Measurements from ENCODE around the gene RASSF9. TPM values are rescaled to one million over a fixed set of nuclear protein-coding genes. Genes with fewer than 3 reads are reported as not detected.

Gene RASSF9
- total and polyA plus RNA-seq, 2 experiments from 2014 or later = 0.31 to 0.35 TPM

- ATAC-seq = no peak
- Histone ChIP-seq H3K27ac (ENCODE audit: low read depth) (no peak overlapping the region), H3K4me1 (ENCODE audit: insufficient read depth) (no peaks in the 10 kb centered on the region; the same call in 1 of the 2 replicates), H2AFZ (no peak overlapping the region), H3K4me2 (no peak overlapping the region), H3K36me3 (ENCODE audit: insufficient read depth) (no peaks in the 10 kb centered on the region), H4K20me1 (replicated peaks; ENCODE audit: insufficient read depth) (no peaks in the 10 kb centered on the region), H3F3A (replicated peaks; ENCODE audit: low read depth) (no peaks in the 10 kb centered on the region), H3K79me2 (replicated peaks; ENCODE audit: insufficient read depth) (no peaks in the 10 kb centered on the region), H3K9me2 (ENCODE audit: insufficient read depth) (no peaks in the 10 kb centered on the region), H3K27me3 (ENCODE audit: insufficient read depth) (no peaks in the 10 kb centered on the region), H3K4me3 (no peak overlapping the region)
- Mint-ChIP-seq H3K27ac (no peak overlapping the region; the same call in 1 of the 2 replicates), H3K4me3 (no peak overlapping the region), H3K36me3 (ENCODE audit: low read depth) (no peaks in the 10 kb centered on the region), H3K4me1 (peaks cover 8% of the 10 kb centered on the region), H3K27me3 (ENCODE audit: insufficient read depth, low read depth, poor library complexity) (no peaks in the 10 kb centered on the region), H3K9me3 (no peaks in the 10 kb centered on the region)
- no peak for DNase-seq (ENCODE audit: low spot score)
- TF ChIP-seq JUNB (IDR thresholded peaks at IDR 0.05; ENCODE audit: unreplicated experiment) = no peak
- no peak for TF ChIP-seq STAT1 (IDR thresholded peaks at IDR 0.05; ENCODE audit: unreplicated experiment)
- TF ChIP-seq CTCF (conservative IDR thresholded peaks at IDR 0.05; ENCODE audit: low read depth in 2 of 2) = no peak
- no peak for TF ChIP-seq POLR2AphosphoS5 (IDR thresholded peaks at IDR 0.05; ENCODE audit: low read depth)
- no peak for TF ChIP-seq NANOG (IDR thresholded peaks at IDR 0.05; ENCODE audit: borderline replicate concordance)
- no peak for TF ChIP-seq CREB1 (CRISPR knock-in tag; IDR thresholded peaks at IDR 0.05; ENCODE audit: low read depth)
- TF ChIP-seq, protein P1, sequence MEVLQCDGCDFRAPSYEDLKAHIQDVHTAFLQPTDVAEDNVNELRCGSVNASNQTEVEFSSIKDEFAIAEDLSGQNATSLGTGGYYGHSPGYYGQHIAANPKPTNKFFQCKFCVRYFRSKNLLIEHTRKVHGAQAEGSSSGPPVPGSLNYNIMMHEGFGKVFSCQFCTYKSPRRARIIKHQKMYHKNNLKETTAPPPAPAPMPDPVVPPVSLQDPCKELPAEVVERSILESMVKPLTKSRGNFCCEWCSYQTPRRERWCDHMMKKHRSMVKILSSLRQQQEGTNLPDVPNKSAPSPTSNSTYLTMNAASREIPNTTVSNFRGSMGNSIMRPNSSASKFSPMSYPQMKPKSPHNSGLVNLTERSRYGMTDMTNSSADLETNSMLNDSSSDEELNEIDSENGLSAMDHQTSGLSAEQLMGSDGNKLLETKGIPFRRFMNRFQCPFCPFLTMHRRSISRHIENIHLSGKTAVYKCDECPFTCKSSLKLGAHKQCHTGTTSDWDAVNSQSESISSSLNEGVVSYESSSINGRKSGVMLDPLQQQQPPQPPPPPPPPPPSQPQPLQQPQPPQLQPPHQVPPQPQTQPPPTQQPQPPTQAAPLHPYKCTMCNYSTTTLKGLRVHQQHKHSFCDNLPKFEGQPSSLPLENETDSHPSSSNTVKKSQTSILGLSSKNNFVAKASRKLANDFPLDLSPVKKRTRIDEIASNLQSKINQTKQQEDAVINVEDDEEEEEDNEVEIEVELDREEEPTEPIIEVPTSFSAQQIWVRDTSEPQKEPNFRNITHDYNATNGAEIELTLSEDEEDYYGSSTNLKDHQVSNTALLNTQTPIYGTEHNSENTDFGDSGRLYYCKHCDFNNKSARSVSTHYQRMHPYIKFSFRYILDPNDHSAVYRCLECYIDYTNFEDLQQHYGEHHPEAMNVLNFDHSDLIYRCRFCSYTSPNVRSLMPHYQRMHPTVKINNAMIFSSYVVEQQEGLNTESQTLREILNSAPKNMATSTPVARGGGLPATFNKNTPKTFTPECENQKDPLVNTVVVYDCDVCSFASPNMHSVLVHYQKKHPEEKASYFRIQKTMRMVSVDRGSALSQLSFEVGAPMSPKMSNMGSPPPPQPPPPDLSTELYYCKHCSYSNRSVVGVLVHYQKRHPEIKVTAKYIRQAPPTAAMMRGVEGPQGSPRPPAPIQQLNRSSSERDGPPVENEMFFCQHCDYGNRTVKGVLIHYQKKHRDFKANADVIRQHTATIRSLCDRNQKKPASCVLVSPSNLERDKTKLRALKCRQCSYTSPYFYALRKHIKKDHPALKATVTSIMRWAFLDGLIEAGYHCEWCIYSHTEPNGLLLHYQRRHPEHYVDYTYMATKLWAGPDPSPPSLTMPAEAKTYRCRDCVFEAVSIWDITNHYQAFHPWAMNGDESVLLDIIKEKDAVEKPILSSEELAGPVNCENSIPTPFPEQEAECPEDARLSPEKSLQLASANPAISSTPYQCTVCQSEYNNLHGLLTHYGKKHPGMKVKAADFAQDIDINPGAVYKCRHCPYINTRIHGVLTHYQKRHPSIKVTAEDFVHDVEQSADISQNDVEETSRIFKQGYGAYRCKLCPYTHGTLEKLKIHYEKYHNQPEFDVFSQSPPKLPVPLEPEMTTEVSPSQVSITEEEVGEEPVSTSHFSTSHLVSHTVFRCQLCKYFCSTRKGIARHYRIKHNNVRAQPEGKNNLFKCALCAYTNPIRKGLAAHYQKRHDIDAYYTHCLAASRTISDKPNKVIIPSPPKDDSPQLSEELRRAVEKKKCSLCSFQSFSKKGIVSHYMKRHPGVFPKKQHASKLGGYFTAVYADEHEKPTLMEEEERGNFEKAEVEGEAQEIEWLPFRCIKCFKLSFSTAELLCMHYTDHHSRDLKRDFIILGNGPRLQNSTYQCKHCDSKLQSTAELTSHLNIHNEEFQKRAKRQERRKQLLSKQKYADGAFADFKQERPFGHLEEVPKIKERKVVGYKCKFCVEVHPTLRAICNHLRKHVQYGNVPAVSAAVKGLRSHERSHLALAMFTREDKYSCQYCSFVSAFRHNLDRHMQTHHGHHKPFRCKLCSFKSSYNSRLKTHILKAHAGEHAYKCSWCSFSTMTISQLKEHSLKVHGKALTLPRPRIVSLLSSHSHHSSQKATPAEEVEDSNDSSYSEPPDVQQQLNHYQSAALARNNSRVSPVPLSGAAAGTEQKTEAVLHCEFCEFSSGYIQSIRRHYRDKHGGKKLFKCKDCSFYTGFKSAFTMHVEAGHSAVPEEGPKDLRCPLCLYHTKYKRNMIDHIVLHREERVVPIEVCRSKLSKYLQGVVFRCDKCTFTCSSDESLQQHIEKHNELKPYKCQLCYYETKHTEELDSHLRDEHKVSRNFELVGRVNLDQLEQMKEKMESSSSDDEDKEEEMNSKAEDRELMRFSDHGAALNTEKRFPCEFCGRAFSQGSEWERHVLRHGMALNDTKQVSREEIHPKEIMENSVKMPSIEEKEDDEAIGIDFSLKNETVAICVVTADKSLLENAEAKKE (CRISPR knock-in tag; IDR thresholded peaks at IDR 0.05) = no peak
- TF ChIP-seq EZH2phosphoT487 (IDR thresholded peaks at IDR 0.05; ENCODE audit: unreplicated experiment) = no peak
- TF ChIP-seq, protein P2, sequence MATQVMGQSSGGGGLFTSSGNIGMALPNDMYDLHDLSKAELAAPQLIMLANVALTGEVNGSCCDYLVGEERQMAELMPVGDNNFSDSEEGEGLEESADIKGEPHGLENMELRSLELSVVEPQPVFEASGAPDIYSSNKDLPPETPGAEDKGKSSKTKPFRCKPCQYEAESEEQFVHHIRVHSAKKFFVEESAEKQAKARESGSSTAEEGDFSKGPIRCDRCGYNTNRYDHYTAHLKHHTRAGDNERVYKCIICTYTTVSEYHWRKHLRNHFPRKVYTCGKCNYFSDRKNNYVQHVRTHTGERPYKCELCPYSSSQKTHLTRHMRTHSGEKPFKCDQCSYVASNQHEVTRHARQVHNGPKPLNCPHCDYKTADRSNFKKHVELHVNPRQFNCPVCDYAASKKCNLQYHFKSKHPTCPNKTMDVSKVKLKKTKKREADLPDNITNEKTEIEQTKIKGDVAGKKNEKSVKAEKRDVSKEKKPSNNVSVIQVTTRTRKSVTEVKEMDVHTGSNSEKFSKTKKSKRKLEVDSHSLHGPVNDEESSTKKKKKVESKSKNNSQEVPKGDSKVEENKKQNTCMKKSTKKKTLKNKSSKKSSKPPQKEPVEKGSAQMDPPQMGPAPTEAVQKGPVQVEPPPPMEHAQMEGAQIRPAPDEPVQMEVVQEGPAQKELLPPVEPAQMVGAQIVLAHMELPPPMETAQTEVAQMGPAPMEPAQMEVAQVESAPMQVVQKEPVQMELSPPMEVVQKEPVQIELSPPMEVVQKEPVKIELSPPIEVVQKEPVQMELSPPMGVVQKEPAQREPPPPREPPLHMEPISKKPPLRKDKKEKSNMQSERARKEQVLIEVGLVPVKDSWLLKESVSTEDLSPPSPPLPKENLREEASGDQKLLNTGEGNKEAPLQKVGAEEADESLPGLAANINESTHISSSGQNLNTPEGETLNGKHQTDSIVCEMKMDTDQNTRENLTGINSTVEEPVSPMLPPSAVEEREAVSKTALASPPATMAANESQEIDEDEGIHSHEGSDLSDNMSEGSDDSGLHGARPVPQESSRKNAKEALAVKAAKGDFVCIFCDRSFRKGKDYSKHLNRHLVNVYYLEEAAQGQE (IDR thresholded peaks at IDR 0.05; ENCODE audit: unreplicated experiment) = no peak
- TF ChIP-seq ZNF114 (CRISPR knock-in tag; IDR thresholded peaks at IDR 0.05) = no peak
- TF ChIP-seq EZH2 (IDR thresholded peaks at IDR 0.05; ENCODE audit: low read depth, unreplicated experiment) = no peak
Measured at GRCh38 chr12:85765453-85765869, 70.7 kb downstream of the RASSF9 start.

Measured in GM23338 (cell line).